ENCODE results near the gene SLC17A9.

The SLC17A9 gene, protein sequence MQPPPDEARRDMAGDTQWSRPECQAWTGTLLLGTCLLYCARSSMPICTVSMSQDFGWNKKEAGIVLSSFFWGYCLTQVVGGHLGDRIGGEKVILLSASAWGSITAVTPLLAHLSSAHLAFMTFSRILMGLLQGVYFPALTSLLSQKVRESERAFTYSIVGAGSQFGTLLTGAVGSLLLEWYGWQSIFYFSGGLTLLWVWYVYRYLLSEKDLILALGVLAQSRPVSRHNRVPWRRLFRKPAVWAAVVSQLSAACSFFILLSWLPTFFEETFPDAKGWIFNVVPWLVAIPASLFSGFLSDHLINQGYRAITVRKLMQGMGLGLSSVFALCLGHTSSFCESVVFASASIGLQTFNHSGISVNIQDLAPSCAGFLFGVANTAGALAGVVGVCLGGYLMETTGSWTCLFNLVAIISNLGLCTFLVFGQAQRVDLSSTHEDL

DNA sequence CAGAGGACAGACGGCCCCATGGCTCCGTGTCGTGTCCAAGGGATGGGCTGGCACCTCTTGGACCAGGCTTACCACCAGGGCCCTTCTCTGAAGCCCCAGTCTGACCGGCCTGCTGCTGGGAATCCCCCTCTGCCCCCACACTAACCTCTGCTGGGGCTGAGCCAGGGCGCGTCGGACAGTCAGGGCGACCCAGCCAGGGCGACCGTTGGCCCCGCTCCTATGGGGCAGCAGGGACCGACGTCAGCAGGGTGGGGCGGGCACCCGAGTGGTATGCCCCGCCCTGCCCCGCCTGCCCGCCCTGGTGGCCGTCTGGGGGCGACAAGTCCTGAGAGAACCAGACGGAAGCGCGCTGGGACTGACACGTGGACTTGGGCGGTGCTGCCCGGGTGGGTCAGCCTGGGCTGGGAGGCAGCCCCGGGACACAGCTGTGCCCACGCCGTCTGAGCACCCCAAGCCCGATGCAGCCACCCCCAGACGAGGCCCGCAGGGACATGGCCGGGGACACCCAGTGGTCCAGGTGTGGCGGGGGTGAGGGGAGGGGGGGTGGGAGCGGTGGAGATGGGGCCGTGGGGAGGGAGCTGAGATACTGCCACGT lies at the start of gene SLC17A9:
Gene SLC17A9 (plus strand): TSS at position 337 of the 595 bp plus-strand sequence. CDS start 122 bp downstream, at position 459.
- peak; percentile 74 for DNase-seq

- peak; percentile 27 for DNase-seq
Measured at GRCh38 chr20:62902926-62903615, 49.4 kb upstream of the SLC17A9 start.

- no peak for DNase-seq
Measured at GRCh38 chr20:62905536-62906117, 46.9 kb upstream of the SLC17A9 start.

GRCh38 chr20:62906209-62906608 lies 46.3 kb upstream of the SLC17A9 start:
- DNase-seq: no peak

DNA sequence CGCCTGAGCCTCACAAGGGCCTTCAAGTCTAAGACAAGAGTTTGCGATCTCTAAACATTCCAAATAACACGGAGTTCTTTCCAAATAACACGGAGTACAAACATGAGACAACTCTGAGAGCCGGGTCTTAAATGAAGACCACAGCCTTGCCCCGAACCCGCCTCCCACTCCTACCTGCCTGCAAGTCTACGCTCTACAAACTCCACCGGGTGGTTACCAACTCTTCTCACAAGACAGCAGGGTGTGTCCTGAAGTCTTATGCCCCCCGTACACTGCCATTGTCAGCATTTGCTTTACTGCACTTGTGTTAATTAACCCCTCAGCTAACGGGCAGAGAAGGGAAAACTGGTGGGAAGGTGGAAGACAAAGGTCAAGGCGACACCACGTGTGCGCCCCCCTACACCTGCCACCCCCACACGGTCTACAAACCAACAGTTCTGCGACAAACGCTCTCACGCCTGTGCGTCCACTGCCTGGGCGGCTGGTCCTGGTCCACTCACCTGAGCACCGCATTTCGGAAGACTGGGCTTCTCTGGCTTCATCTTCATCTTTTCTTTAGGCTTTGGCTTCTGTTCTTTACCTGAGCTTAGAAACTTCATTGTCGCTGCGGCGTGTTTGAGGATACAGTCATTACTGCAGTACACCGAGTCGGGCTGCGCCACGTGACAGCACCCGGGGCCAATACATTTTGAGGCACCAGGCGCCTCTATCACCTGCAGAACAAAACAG lies 45.7 kb upstream of the SLC17A9 start:
- no peak for DNase-seq

- DNase-seq: peak; percentile 40
Measured at GRCh38 chr20:62907384-62908317, 44.9 kb upstream of the SLC17A9 start.

- DNase-seq: no peak
Measured at GRCh38 chr20:62908971-62909791, 43.3 kb upstream of the SLC17A9 start.

- no peak for DNase-seq
Measured at GRCh38 chr20:62910217-62910766, 42.2 kb upstream of the SLC17A9 start.

DNA sequence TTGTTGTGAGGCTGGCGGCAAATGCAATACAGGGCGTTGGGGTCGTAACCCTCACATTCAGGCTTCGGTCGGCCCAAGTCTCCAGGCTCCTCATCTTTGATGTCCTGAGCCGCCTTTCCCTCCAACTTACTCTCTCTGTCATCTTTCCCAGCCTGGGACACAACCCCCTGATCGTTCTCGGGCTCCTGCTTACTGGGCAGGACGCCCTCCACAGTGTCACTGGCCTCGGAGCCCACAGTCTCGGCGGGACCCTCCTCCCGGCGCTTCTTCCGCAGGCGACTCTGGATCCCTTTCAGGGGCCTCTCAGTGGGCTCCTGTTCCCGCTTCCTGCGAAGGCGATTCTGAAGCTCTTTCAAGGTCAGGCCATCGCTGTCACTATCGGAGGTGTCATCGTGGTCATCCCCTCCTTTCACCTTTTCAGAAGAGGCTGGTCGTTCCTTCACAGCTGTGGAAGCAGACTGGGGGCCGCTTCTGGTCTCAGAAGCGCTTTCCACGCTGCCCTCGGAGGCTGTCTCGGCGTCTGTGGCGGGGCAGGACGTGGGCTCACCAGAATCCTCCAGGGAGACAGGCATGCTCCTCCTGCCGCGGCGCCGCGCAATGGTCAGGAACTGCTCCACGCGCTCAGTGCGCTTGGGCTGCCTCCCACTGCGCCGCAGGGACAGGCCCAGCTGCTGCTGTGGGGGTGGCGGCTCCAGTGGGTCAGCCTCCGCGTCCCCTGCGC lies 41.6 kb upstream of the SLC17A9 start:
- DNase-seq: no peak

GRCh38 chr20:62911701-62912280 lies 40.7 kb upstream of the SLC17A9 start:
- no peak for DNase-seq

DNA sequence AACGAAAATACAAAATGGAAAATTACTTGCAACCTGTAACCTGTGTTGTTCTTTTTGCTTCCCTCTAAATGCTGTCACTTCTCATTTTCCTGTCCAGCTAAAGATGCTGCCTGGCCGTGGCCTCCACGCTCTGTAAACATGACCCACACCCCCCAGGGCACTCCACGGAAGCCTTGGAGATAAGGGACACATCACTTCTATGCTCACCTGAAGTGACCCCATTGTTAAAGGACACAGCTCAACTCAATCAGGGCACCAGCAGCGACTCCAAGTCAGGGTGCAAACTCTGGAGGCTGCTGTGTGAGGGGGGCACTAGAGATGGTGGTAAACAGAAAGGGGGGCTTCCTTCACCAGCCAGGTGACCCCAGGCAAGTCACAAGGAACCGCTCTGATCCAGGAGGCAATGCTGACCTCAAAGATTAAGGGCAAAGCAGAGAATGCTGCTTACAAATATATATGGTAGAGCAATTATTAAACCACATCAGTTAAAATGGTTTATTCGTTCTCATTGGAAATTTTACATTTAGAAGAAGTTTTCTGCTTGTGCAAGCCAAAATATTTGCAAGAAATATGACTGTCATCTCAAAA lies 39.4 kb upstream of the SLC17A9 start:
- DNase-seq: no peak

- no peak for DNase-seq
Measured at GRCh38 chr20:62914436-62914835, 38.1 kb upstream of the SLC17A9 start.

- no peak for DNase-seq
Measured at GRCh38 chr20:62914970-62915457, 37.5 kb upstream of the SLC17A9 start.

DNA sequence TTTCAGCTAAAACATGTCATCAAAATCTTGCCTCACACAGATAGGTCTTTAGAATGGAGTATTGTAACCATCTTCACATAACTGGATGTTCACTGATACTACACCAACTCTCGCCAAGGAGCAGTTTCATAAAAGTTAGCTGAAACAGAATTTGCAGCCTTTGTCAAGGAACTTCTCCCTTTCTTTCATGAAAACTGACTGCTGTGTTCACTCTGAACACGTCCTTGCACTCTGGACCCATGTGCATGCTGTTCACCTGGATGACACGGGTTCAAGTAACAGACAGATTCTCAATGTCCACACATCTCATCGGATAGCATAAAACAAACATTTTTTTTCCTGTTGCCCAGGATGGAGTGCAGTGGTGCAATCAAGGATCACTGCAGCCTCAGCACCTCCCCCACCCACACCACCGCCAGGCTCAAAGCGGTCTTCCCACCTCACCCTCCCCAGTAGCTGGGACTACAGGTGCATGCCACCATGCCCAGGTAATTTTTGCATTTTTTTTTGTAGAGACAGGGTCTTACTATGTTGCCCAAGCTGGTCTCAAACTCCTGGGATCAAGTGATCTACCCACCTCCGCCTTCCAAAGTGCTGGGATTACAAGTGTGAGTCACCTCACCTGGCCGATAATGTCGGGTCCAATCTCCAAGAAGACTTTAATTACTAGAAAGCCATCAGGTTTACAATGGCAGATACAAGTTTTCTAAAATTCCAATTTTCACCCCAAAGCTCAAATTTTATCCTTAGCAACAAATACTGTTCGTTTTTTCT lies 35.6 kb upstream of the SLC17A9 start:
- DNase-seq: no peak

DNA sequence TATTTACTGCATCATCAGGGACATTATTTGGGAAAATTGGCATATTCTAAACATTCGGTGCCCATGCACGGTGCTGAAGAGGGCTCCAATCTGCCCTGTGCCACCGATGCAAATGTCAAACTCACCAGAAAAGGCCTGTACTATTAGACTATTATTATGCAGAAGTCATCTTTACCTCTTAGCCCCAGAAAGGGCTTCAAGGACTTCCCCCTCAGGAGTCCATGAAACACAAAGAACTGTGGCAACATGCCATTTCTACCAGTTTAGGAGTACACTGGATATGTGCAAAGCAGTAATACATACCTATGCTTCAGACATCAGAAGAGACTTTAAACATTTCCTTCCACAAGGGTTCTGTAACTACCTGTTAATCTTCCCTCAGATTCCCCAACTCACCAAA lies 34.8 kb upstream of the SLC17A9 start:
- DNase-seq: no peak

DNA sequence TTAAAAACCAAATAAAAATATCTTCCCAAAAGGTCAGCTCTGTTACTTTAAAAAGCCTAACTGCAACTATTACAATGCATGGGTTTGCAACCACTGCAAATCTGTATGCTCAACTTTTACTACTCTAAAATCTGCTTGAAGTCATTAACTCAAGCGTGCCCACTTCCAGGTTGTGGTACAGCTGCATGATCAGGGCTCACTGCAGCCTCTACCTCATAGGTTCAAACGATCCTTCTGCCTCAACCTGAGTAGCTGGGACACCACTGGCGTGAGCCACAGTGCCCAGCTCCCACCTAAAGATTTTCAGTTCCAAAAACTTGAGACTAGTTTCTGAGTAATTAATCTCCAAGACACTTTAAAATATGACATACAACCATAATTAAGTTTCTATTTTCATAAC lies 34.4 kb upstream of the SLC17A9 start:
- DNase-seq: peak; percentile 46

DNA sequence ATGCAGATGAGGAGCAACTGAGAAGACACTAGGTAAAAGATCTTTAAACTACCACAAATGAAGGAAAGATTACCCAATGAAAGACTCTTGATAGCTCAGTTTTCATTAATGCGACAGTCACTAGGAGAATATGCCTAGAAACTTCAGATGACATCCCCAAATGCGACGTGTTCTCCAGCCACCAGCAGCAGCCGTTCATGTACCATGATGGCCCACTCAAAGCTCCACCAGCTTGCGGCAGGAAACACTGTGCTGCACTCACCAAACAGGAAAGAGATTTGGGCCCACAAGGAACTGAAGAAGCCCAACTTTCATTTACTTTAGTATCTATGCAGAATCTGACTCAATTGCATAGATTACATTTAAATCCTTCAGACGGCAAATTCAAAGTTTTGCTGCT lies 33.7 kb upstream of the SLC17A9 start:
- DNase-seq: peak; percentile 65

Data from stimulated activated CD4-positive, alpha-beta T cell treated with anti-CD3 and anti-CD28 coated beads, Interleukin-15, amount 100 ng/mL, for 24 hours (primary cell).